Stimulated activated CD4-positive, alpha-beta T cell treated with anti-CD3 and anti-CD28 coated beads, Interleukin-4, amount 100 ng/mL, for 4 hours (primary cell): ENCODE results near the gene KIRREL1.

Experiments
- DNase-seq, 2 experiments: peaks; one replicate each; pipeline ENCODE4 v3.0.0-alpha.2; 2020

KIRREL1 gene

DNA sequence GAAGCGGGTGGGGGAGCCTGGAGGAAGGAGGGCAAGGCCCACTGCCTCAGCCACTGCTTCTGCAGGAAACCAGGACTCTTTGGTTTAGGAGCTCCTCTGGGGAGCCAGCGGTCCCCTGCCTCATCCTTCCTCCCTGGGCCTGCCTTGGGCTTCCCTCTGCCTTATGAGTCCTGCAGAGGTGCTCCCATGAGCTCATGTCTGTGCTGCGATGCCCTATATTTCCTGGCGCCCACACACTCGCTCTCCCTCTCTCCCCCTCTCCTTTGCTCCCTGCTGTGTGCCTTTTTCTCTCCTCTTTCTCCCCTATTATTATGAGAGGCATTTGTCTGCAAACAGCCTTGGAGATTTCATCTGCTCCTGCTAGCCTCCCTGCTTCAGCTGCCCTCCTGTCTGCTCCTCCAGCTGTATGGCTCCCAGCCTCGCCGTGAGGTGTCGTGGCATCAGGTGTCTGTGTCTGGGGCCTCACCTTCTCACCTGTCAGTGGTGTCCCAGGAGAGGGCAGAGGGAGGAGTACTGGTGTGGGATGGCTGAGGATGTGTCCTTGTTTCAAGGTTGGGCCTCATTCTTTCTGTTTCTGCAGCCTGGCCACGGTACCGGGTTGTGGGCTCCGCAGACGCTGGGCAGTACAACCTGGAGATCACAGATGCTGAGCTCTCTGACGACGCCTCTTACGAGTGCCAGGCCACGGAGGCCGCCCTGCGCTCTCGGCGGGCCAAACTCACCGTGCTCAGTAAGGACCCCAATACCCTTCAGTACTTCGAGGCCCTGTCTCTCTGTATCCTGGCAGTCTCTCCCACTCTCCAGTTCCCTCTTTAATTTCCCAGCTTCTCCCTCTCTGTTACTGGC lies 84.2 kb downstream of the KIRREL1 start:
- DNase-seq, result no peak

DNA sequence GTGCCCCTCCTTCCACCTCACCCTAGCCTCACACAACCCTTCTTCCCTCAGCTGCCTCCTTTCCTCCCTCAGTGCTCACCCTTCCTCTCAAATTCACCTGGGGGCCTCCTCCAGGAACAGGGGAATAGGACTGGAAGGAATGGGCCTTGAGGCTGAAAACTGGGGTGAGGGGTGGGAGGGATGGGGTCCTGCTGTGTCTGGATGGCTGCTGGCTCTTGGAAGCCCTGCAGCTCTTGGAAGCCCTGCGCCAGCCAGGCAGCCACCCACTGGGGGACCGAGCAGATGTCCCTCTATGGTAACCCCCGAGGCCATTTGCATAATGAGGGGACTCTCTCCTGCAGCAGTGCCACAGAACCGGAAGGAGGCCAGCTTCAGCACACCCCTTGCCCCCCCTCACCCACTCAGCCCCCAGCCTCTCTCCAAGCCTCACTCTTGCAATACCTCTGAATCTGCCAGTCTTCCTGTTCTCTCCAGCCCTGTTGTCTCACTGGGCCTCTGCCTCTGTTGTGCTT lies 85.2 kb downstream of the KIRREL1 start:
- no peak for DNase-seq

DNA sequence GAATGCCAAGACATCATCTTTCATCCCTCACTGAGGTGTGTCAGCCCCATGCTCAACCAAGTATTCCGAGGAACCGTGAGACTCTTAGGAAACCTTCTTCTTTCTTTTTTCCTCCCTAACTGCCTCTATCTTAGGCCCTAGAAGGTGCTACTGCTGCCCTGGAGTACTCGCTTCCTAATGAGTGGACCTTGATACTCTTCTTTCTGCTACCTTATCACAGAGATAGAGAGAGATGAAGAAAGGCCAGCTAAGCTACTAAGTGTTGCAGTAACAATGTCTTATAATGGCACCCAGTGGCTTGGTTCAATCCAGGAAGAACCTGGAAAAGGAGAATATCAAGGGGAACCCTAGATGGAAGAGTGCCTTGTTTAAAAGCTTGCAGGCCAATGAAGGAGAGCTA lies 86.6 kb downstream of the KIRREL1 start:
- DNase-seq, result no peak

DNA sequence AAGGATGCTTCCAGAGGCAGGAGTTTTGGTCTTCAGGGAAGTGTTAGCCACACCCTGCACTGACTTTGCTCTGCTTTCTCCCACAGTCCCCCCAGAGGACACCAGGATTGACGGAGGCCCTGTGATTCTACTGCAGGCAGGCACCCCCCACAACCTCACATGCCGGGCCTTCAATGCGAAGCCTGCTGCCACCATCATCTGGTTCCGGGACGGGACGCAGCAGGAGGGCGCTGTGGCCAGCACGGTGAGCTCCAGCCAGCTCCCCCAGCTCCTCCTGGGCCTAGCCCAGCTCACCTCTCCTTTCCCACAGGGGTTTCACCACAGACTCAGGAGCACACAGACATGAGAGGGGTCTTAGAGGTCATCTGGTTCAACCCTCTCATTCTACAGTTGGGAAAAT lies 90.9 kb downstream of the KIRREL1 start:
- DNase-seq, result no peak

DNA sequence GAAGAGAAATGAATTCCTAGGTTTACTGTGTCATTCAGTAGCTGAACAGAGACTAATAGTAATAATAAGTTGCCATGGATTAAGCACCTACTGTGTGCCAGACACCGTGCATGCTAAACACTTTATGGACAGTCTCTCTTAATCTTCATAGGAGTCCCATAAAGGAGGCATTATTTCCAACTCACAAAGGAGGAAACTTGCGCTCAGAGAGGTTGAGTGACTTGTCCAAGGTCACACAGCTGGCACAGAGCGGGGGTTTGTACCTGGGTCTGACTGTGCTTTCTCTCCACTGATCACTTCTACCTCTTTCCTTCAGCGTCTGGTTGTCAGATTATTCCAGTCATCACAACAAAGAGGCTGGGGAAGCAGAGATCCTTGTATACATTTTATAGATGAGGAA lies 91.3 kb downstream of the KIRREL1 start:
- no peak for DNase-seq

DNA sequence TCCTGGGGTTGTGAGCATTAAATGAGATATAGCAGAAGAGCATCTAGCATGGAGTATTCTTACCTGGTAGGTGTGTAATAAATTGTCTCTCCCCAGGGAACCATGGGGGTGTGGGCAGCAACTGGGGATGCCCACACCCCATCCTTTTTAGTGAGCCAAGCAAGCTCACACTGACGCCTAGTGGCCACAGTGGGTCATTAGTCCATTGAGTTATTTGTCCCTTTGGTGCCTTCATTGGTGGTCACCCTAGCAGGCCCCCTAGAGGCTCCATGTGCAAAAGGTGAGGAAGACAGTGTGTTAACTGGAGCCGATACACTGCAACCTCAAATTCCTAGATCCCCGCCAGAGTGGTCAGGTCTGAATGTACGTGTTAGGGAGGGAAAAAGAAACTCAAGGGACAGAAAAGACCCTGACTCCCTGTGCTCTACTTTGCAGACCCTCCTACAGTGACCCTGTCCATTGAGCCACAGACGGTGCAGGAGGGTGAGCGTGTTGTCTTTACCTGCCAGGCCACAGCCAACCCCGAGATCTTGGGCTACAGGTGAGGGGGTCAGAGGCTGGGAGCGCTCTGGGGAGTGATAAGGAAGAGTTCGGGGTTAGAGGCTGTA lies 94.0 kb downstream of the KIRREL1 start:
- DNase-seq, result no peak

DNA sequence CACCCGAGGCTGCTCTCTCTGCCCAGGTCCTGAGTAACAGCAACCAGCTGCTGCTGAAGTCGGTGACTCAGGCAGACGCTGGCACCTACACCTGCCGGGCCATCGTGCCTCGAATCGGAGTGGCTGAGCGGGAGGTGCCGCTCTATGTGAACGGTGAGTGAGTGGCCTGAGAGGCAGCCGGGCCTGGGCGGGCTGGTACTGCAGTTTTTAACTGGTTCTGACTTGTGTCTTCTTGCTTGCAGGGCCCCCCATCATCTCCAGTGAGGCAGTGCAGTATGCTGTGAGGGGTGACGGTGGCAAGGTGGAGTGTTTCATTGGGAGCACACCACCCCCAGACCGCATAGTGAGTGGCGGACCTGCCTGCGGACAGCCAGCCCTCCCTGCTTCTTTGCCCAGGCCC lies 96.0 kb downstream of the KIRREL1 start:
- DNase-seq, result no peak

DNA sequence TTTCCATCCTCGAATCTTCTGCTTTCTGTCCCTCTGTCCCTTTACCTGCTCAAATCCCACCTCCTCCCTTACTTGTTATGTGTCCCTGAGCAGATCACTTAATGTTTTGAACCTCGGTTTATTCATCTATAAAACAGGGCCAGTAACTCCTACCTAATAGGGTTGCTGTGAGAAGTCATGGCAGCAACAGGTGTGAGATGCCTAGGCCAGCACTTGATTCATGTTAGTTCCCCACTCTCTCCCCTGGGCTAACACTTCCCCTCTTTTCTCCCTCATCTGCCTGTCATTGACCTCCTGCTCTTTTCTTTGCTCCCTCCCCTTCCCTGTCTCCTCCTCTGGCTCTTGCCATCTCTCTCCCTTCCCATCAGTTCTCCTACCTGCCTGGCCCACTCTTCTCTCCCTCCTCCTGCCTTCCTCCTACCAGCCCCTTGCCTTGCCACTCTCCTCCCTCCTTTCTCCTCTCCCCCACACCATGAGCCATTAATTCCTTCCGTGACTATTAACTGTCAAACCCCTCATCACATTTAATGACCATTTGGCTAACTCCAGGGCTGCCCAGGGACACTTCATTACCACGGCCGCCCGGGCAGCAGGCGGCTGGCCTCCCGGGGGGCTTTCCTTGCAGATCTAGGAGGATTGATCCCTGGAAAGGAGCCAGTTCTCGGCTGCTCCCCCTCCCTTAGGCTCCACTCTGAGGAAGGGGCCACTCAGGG lies 96.6 kb downstream of the KIRREL1 start:
- no peak for DNase-seq

DNA sequence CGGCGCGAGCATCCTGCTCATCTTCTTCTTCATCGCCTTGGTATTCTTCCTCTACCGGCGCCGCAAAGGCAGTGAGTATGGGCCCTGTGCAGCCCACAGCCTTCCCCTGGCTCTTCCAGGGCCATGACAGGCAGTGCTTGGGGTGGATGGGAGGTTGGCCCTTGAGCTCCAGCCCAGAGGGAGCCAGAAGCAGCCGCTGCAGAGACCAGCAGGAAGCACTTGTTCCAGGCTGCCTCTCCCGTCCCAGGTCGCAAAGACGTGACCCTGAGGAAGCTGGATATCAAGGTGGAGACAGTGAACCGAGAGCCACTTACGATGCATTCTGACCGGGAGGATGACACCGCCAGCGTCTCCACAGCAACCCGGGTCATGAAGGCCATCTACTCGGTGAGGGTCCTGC lies 99.9 kb downstream of the KIRREL1 start:
- DNase-seq, result no peak

DNA sequence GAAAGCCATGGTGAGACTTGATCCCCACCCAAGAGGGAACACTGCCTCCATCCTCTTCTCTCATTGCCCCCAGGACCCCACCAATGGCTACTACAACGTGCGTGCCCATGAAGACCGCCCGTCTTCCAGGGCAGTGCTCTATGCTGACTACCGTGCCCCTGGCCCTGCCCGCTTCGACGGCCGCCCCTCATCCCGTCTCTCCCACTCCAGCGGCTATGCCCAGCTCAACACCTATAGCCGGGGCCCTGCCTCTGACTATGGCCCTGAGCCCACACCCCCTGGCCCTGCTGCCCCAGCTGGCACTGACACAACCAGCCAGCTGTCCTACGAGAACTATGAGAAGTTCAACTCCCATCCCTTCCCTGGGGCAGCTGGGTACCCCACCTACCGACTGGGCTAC lies 101.1 kb downstream of the KIRREL1 start:
- no peak for DNase-seq

DNA sequence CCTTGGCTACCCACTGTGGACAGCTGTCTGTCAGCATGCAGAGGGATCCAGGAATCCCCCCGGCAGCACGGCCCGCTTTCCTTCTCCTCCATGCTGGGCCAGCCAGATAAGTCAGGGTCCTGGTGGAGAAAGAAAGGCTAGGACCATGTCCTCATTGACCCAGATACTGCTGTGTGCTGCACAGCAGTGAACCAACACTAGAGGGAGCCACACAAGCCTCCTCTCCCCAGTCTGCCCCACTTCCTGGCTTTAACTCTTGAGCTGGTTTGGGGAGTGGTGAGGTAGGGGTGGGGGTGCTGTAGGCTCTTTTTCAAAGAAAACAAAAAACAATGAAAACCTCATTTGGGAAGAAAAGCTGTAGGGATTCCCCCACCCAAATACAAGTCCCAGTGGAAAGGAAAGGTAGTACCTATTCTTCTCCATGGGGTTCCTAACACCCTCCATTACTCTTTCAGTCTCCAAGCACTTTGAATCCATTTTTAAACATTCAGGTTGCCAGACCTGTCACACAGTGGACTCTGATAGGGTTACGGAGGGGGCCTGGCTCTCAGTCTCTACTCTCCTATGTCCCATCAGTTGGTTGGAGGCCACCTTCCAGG lies 102.4 kb downstream of the KIRREL1 start:
- no peak for DNase-seq

DNA sequence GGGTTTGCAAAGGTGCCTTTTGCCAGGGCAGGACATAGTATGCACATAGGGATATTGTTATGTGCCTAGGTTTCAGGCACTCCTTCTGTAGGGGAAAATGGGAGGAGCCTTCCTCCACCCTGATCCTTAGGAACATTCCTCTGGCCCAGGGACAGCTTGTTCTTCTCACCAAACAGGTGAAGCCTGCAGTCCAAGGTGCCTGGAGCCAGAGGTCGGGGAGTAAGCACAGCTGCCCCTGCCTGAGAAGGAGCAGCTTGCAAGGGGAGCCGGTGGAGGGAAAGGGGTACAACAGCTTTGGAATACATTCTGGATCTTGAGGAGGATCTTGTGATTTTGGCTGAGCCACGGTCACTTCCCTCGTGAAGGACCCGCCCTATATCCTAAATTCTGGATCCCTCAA lies 104.8 kb downstream of the KIRREL1 start:
- no peak for DNase-seq

DNA sequence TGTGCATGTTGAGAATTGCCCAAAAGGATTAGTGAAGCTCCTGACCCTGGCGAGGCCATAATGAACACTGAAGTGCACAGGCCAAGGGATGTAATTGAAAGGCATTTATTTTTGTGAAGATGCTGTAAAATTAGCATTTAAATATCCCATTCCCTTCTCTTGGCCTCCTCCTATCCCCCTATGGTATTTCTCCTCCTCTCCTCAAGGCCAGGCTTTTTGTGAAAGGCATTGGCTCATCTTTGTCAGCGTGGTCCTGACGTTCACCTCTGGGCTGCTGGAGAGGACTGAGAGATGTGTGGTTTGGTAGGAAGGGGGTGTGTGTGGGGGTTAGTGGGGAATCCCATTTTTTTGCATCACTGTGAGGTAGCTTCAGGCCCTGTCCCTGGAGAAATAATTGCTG lies 105.7 kb downstream of the KIRREL1 start:
- DNase-seq, result no peak

DNA sequence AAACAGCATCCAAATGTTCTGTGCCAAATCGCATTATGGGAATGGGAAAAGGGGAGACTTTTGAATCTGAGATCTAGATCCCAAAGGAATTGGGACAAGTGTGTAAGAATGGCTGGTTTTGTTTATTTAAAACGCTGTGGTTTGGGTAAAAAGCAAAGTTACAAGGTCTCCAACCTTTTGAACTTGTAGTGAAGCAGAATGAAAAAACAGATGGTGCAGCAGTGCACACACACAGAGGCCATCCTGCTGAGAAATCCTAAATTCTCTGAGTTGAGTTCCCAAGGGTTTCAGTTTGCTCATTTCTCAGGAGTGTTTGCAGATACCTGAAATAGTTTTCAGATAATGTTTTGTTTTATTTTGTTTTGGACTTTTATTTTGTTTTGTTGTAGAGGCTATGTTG lies 107.1 kb downstream of the KIRREL1 start:
- no peak for DNase-seq

DNA sequence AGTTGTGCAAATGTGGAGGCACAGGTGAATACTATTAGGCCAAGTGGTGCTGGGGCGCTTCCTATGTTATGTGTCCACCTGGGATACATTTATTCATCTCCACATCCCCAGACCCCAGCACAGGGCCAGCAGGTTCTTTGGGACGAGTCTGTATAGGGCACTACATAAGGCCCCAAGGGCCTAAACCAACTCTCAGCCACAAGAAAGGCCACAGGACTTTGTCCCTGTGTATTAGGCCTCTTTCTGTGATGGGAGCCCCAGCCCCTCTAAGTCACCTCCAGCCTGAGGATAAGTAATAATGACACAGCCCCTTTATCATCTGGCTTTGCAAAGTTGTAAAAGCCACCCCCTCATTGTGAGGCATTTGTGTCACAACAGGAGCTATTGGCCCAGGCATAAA lies 108.0 kb downstream of the KIRREL1 start:
- DNase-seq, result no peak

DNA sequence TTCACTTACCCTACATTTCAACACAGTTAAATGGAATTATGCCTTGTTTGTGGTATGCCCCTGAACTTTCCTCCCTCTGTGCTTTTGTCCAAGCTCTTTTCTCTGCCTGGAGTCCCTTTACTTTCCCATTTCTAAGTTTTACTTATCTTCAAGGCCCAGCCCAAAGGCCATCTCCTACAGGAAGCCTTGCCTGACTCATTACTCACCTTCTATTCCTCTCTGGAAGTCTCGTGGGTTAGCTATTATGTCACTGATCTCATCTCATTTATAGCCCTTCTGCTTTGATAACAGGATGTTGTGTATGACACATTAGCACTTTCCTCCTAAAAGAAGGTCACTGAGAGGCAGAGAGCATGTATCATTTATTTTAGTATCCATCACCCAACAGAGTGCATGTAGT lies 108.5 kb downstream of the KIRREL1 start:
- no peak for DNase-seq

DNA sequence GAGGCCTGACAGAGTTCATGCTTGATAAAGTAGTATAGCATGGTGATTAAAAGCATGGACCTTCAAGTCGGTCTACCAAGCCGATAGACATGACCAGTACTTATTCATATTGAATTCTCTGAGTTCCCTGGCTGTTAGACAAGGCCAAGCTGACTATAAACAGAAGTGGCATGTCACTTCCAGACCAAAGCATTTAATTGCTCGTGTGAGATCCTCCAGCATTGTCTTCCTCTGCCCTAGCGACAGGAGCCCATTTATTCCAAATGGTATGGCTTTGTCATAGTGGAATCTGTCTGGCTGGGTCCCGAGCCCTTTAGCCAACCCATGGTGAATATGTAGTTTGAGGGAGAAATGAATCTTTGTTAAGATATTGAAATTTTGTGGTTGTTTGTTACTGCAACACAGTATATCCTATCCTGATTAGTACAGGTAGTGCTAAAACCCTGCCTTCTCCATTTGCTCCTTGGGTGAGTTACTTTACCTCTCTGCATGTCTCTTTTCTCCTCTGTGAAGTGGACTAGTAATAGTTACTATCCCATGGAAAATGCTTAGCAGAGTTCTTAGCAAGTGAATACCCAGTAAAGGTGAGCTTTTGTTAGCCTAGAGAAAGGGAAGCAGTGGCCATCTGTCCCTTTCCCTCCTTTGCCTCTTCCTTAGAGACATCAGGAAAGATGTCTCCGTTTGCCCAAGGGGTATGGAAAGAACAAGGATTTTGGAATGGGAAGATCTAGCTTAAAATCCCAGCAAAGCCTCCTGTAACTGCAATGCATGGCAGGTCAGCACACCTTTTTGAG lies 109.6 kb downstream of the KIRREL1 start:
- no peak for DNase-seq

DNA sequence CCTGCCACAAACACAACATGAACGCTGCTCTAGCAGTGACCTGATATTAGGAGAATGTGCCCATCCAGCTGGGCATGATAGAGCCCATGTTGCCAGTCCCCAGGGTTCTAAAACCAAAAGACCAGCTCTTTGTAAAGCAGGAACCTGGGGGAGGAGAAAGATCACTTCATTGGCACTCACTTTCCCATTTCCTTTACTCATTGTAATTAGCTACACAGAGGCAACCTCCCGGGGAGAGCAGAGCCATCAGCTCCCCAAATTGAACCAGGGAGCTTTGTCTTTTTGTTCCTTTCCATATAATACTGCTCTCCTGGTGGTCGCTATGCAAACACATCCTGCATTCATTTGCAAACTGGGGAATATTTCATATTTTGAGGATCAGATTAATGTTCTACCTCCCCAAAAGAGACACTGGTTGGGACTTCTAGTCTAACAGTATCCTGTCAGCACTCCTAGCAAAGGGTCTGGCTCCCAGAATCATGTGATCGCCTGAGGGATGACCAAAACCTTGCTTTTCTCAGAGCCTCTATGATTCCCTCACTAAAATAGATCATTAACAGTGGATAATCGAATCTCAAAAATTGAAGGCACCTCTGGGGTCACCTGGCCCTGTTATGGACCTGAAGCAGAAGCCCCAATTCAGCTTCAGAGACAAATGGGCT lies 110.5 kb downstream of the KIRREL1 start:
- no peak for DNase-seq

DNA sequence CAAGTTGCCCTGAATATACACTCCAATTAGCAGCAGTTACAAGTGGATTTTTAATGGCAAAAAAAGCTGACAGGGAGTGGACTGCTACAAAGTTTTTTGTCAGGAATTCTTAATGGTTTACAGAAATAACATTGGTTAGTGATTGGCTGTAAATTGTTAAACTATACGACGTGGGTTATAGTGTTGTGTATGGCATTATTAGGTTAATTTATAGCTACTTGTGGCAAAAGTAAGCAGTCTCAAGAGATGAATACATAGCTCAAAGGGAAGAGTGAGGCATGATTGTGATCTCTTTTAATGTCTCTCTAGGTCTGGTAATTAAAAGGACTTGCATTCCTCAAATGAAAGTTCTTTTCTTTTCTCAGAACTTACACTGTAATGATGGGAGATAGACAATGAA lies 111.4 kb downstream of the KIRREL1 start:
- no peak for DNase-seq

DNA sequence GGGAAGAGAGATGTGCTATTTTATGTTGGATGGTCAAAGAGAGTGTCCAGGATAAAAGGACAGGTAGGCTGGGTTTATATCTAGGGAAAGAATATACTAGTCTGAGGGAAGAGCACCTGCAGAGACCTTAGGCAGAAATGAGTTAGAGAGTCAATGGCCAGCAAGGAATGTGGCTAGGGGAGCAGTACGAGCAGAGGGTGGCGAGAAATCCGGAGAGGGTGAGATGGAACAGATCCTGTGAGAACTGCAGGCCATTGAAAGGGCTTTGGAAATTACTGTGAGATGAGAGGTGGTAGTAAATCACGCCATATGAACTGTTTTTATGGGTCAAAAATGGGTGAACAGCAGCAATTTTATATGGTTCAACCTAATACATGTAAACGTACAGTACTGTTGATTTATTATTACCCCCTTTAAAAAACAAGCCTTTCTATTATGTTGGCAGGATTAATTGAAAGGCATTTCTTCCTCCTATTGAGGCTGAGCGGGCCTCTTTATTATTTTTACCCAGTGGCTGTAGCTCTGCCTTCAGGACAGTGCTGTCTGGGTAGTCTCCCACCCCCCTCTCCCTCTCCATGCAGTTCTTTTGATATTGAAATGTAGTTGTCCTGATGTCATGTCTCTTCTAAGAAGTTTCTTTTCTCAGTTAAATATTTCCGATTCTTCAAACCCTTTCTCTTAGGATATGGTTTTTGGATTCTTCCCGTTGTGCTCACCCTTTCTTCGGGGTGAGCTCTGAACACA lies 112.1 kb downstream of the KIRREL1 start:
- no peak for DNase-seq

DNA sequence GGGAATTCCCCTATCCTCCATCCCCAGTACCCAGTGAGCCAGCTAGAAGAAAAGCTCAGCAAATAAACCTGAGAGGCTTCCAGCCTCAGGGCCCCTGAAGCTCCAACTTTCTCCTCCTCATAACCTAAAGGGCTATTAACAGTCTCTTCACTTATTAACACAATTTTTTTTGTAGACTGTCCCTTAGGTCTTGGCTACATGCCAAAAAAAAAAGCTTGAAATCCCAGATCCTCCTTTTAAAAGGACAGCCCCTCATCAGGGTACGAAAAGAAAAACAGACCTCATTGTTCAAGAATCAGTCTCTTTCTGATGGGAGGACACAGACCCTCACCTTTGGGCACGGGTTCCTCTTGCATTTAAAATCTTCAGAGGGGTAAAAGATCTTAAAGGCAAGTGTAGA lies 114.5 kb downstream of the KIRREL1 start:
- no peak for DNase-seq
